HepG2 (cell line): ENCODE measurements around the gene C1orf21. TPM values are rescaled to one million over a fixed set of nuclear protein-coding genes. Genes with fewer than 3 reads are reported as not detected.

Experiments
- ATAC-seq: fragments of 200-7000 bp; cut with Tn5 transposase; 3 replicates; pipeline ENCODE4 v1.9.1; 2020; ENCODE audit warnings: mild to moderate bottlenecking, moderate library complexity
- BruUV-seq: library from RNA; stranded (reverse); fragments of 400-500 nt; replicated peaks from 2 replicates; lab custom pipeline; 2021; lab: Mats Ljungman, UMichigan
- CTCF ChIA-PET: fragments of 300-600 bp; formaldehyde crosslinking; extraction: SDS; loops from one replicate; lab custom pipeline; 2021; ENCODE audit warnings: low total read pairs, inconsistent platforms, low intra/inter-chr PET ratio; lab: Yijun Ruan, JAX
- POLR2A ChIA-PET: fragments of 350-600 bp; sonication (Branson Sonifier 250); formaldehyde crosslinking; loops from one replicate; lab custom pipeline; 2020; ENCODE audit warnings: antibody characterized with exemption, inconsistent platforms; lab: Yijun Ruan, JAX
- DNase-seq: peaks from one replicate; pipeline ENCODE4 v3.0.0-alpha.2; 2015; ENCODE audit warnings: low spot score
- FAIRE-seq: peaks from 3 replicates; lab custom pipeline; 2011; peaks lifted over from hg19 to GRCh38; lab: Jason Lieb, UNC
- H2AFZ ChIP-seq: one replicate; pipeline ENCODE4 v1.6.1; 2011; ENCODE audit warnings: low read length, inconsistent platforms
- H3K27ac ChIP-seq: fragments of 300-600 bp; 3 replicates; pipeline ENCODE4 v1.8.0; 2011; ENCODE audit warnings: mixed run types, mild to moderate bottlenecking, mixed read lengths, low read length, inconsistent platforms; ENCODE audit not compliant: insufficient read depth; ENCODE audit errors: extremely low read length
- H3K27me3 ChIP-seq, 2 experiments: fragments of 200-600 bp in 1 of 2; 2 replicates in 1 of 2; 3 replicates in 1 of 2; pipeline versions ENCODE4 v1.6.0 to v1.8.0; 2011; ENCODE audit warnings: low read length in 2 of 2, mild to moderate bottlenecking in 2 of 2, moderate library complexity in 2 of 2, inconsistent platforms in 1 of 2; ENCODE audit not compliant: insufficient read depth in 2 of 2, control insufficient read depth in 1 of 2
- H3K36me3 ChIP-seq, 2 experiments: fragments of 200-600 bp in 1 of 2; replicated peaks in 1 of 2; 2 replicates in 1 of 2; 3 replicates in 1 of 2; pipeline versions ENCODE4 v1.5.1 to v1.8.0; 2011; ENCODE audit warnings: low read length in 2 of 2, inconsistent platforms in 1 of 2; ENCODE audit not compliant: insufficient read depth in 2 of 2, control insufficient read depth in 1 of 2
- H3K4me1 ChIP-seq: 2 replicates; pipeline ENCODE4 v1.5.1; 2012; ENCODE audit warnings: low read length, inconsistent platforms; ENCODE audit not compliant: insufficient read depth
- H3K4me2 ChIP-seq: 2 replicates; pipeline ENCODE4 v1.6.0; 2011; ENCODE audit warnings: low read depth, low read length, inconsistent platforms
- H3K4me3 ChIP-seq, 3 experiments: fragments of 200-600 bp in 1 of 3; sonication (generic), shearing (Covaris generic) in 1 of 3; replicated peaks in 1 of 3; 2 replicates each; pipeline ENCODE4 v1.5.1; 2011 to 2016; ENCODE audit warnings: low read length in 3 of 3, inconsistent platforms in 2 of 3, low read depth in 2 of 3, mild to moderate bottlenecking in 2 of 3, control low read depth in 1 of 3, mixed read lengths in 1 of 3; ENCODE audit not compliant: insufficient read depth in 1 of 3
- H3K79me2 ChIP-seq: one replicate; pipeline ENCODE4 v1.6.1; 2011; ENCODE audit warnings: low read length, inconsistent platforms; ENCODE audit not compliant: insufficient read depth
- H3K9ac ChIP-seq: 2 replicates; pipeline ENCODE4 v1.6.0; 2011; ENCODE audit warnings: mild to moderate bottlenecking, low read depth, low read length, inconsistent platforms; ENCODE audit not compliant: insufficient read depth
- H3K9me3 ChIP-seq: 2 replicates; pipeline ENCODE4 v1.5.1; 2012; ENCODE audit warnings: mild to moderate bottlenecking, low read length
- H4K20me1 ChIP-seq: 2 replicates; pipeline ENCODE4 v1.6.0; 2011; ENCODE audit warnings: inconsistent platforms, mild to moderate bottlenecking, low read length, moderate library complexity; ENCODE audit not compliant: insufficient read depth
- ARNT2 ChIP-seq: sonication (generic); formaldehyde crosslinking; IDR thresholded peaks from 2 replicates; pipeline ENCODE4 v1.8.0; 2022; ENCODE audit warnings: mild to moderate bottlenecking, low read depth, missing genetic modification reagents, moderate library complexity
- DMAP1 ChIP-seq: IDR thresholded peaks from 2 replicates; pipeline ENCODE4 v1.6.1; 2016
- HNRNPK ChIP-seq: fragments of 200-400 bp; formaldehyde crosslinking; IDR thresholded peaks from 2 replicates; pipeline ENCODE4 v1.6.1; 2018; ENCODE audit warnings: low read length, low read depth, moderate library complexity, mild to moderate bottlenecking; ENCODE audit not compliant: poor library complexity, severe bottlenecking
- NONO ChIP-seq, 2 experiments: fragments of 450-650 bp in 1 of 2; sonication (generic) in 1 of 2; formaldehyde crosslinking in 1 of 2; IDR thresholded peaks in 1 of 2; conservative IDR thresholded peaks in 1 of 2; 2 replicates each; pipeline versions ENCODE4 v1.6.1 to v1.8.0; 2017 to 2022; ENCODE audit warnings: mild to moderate bottlenecking in 1 of 2, missing genetic modification reagents in 1 of 2, moderate library complexity in 1 of 2
- SKI ChIP-seq: fragments of 450-650 bp; IDR thresholded peaks from one replicate; pipeline ENCODE4 v1.6.1; 2018; ENCODE audit warnings: mild to moderate bottlenecking; ENCODE audit not compliant: partially characterized antibody
- TAF15 ChIP-seq: fragments of 200-400 bp; formaldehyde crosslinking; IDR thresholded peaks from one replicate; pipeline ENCODE4 v1.6.1; 2018; ENCODE audit warnings: mild to moderate bottlenecking, low read depth, low read length; ENCODE audit not compliant: poor library complexity, severe bottlenecking
- TGIF2 ChIP-seq: IDR thresholded peaks from 2 replicates; pipeline ENCODE4 v1.6.1; 2016; ENCODE audit warnings: control low read depth, missing compliant biosample characterization
- TP53 ChIP-seq: sonication (generic); formaldehyde crosslinking; conservative IDR thresholded peaks from 2 replicates; pipeline ENCODE4 v1.4.0; 2020; ENCODE audit warnings: missing genetic modification reagents
- ZNF180 ChIP-seq: sonication (generic); formaldehyde crosslinking; IDR thresholded peaks from 2 replicates; pipeline ENCODE4 v1.4.0; 2020; ENCODE audit warnings: low read depth, missing genetic modification reagents, borderline replicate concordance
- ZNF790 ChIP-seq: sonication (generic); formaldehyde crosslinking; IDR thresholded peaks from 2 replicates; pipeline ENCODE4 v1.8.0; 2022; ENCODE audit warnings: missing genetic modification reagents, mild to moderate bottlenecking, borderline replicate concordance
- WGBS: methylation state at CpG from one replicate; pipeline ENCODE4 v1.1.6; 2017; ENCODE audit warnings: low lambda C conversion rate; 5-methylcytosine and 5-hydroxymethylcytosine counted together
- in situ Hi-C: cut with HindIII; loops from 2 replicates; pipeline ENCODE4 v1.10.0; 2017; ENCODE audit warnings: low pct_unique_long_range_greater_than_20kb; ENCODE audit not compliant: extremely low pct_ligation_motif_present
- intact Hi-C: fragments of 100-400 bp; cut with micrococcal nuclease; formaldehyde crosslinking; loops from one replicate; pipeline ENCODE4 v1.10.0; 2022; ENCODE audit not compliant: unreplicated experiment
- polyA plus RNA-seq, 8 experiments: library from polyadenylated mRNA; depleted of rRNA in 3 of 8; stranded (reverse) in 7 of 8; unstranded in 1 of 8; fragments of >200 nt; fragmentation: Illumina TruSeq in 4 of 8; extraction: Trizol in 4 of 8; gene quantifications; 2 replicates each; pipeline versions ENCODE4 v1.2.1 to v1.2.3, GENCODE V29; 2011 to 2016; ENCODE audit warnings: low read depth in 4 of 8, missing spikeins in 1 of 8, mixed read lengths in 1 of 8; ENCODE audit not compliant: insufficient read depth in 1 of 8
- total RNA-seq, 5 experiments: library from RNA; depleted of rRNA; stranded (reverse); fragments of >200 nt; fragmentation: Illumina TruSeq; extraction: Trizol; gene quantifications; 2 replicates each; pipeline ENCODE4 v1.2.3, GENCODE V29; 2016; ENCODE audit warnings: low read depth in 1 of 5
- TF ChIP-seq, protein P1 (sequence below): IDR thresholded peaks from 2 replicates; pipeline ENCODE4 v1.6.1; 2012; ENCODE audit warnings: inconsistent platforms

C1orf21 gene
- total and polyA plus RNA-seq, 2 of the 13 experiments (the other 11 are each of a cell fraction or from before 2014, with no cell fraction given): not detected

DNA sequence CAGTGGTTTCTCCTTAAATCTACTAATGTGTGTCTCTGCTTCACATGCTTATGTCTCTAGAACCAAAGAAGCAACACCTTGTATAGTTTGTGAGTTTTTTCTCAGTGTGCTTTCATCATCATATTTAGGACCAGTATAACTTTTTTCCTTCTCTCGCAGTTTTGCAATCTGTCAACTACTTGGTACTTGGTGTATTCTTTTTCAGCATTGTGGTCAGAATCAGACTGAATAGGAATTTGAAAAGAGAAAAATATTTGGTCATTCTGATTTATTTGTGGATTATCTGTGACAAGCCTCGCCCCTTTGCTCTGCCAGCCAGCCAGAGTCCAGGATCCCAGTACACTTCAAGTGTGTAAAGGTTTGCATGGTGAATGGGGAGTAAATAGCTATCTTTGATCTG, 122.3 kb downstream of the C1orf21 start:
- ATAC-seq: no peak
- Histone ChIP-seq H3K9ac (no peak overlapping the region), H3K36me3 (no peaks in the 10 kb centered on the region; a peak in 1 of 5 replicates), H3K4me2 (no peak overlapping the region), H3K9me3 (no peaks in the 10 kb centered on the region)
- intact Hi-C loops: no loop called here
- TF ChIP-seq TP53 (CRISPR knock-in tag): no peak
- TF ChIP-seq ZNF790 (CRISPR knock-in tag): no peak
- TF ChIP-seq HNRNPK: no peak
- TF ChIP-seq TAF15: no peak
- TF ChIP-seq SKI: no peak
- TF ChIP-seq ZNF180 (CRISPR knock-in tag): no peak
- TF ChIP-seq, protein P1, sequence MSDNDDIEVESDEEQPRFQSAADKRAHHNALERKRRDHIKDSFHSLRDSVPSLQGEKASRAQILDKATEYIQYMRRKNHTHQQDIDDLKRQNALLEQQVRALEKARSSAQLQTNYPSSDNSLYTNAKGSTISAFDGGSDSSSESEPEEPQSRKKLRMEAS: no peak
- no peak for TF ChIP-seq ARNT2
- TF ChIP-seq TGIF2 (CRISPR knock-in tag): no peak
- TF ChIP-seq NONO (IDR thresholded peaks at IDR 0.05): no peak
- TF ChIP-seq NONO (CRISPR knock-in tag; conservative IDR thresholded peaks at IDR 0.05): no peak
- TF ChIP-seq DMAP1 (CRISPR knock-in tag): no peak
- TF ChIP-seq, all 625 proteins: peak for 0
- in situ Hi-C loops: no loop called here
- Histone ChIP-seq H3K4me3 (no peak overlapping the region), H3K79me2 (no peaks in the 10 kb centered on the region), H2AFZ (no peak overlapping the region), H3K27ac (no peak overlapping the region), H3K4me1 (no peaks in the 10 kb centered on the region), H4K20me1 (no peaks in the 10 kb centered on the region), H3K27me3 (peaks cover 0 to 9% of the 10 kb centered on the region in 2 experiments; a peak in 2 of 5 replicates)
- no TSS peak for BruUV-seq
- DNase-seq (no peak), FAIRE-seq (no peak)
- POLR2A ChIA-PET: no interaction called here
- CTCF ChIA-PET: no interaction called here
- WGBS: 0% methylated on average over 2 of the region's 2 CpGs
